MM.1S (cell line): ENCODE measurements around the gene CALML5.

Source experiments
- EZH2 ChIP-seq: fragments of 300-600 bp; sonication (generic); optimal IDR thresholded peaks from 2 replicates; pipeline ENCODE3; 2017; ENCODE audit warnings: low read depth, mild to moderate bottlenecking, antibody characterized with exemption, low read length, mixed read lengths
- EZH2phosphoT487 ChIP-seq: fragments of 300-600 bp; sonication (generic); IDR thresholded peaks from 2 replicates; pipeline ENCODE4 v1.6.1; 2018; ENCODE audit warnings: antibody characterized with exemption, low read length
- TF ChIP-seq, protein P1 (sequence below): fragments of 300-600 bp; sonication (generic); IDR thresholded peaks from 2 replicates; pipeline ENCODE4 v1.5.1; 2016; ENCODE audit warnings: antibody characterized with exemption, low read length, mixed read lengths

DNA sequence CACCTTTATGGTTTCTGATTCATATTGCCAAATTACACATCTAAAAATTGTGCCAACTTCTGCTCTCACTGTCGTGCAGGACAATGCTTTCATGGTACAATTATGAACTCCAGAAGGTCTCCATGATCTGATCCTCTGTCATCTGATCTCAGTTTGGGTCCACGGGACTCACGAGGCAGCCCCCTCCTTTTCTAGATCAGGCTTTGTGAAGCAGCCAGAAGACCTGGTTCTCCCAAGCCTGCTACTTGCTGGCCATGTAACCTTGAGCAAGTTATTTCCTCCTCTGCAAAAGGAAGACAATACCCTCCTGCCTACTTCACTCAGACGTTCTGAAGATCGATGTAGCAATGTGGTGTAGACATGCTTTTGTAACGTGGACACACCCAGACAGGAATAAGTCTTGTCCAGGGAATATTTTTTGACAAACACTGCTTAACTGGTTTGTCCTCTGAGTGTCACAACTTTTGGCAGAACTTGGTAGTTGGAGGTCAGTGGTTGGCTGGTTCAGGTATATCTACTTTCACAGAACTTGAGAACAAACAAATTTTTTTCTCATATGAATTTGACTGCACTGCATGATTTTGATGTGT, 44.9 kb upstream of the CALML5 start:
- TF ChIP-seq, protein P1, sequence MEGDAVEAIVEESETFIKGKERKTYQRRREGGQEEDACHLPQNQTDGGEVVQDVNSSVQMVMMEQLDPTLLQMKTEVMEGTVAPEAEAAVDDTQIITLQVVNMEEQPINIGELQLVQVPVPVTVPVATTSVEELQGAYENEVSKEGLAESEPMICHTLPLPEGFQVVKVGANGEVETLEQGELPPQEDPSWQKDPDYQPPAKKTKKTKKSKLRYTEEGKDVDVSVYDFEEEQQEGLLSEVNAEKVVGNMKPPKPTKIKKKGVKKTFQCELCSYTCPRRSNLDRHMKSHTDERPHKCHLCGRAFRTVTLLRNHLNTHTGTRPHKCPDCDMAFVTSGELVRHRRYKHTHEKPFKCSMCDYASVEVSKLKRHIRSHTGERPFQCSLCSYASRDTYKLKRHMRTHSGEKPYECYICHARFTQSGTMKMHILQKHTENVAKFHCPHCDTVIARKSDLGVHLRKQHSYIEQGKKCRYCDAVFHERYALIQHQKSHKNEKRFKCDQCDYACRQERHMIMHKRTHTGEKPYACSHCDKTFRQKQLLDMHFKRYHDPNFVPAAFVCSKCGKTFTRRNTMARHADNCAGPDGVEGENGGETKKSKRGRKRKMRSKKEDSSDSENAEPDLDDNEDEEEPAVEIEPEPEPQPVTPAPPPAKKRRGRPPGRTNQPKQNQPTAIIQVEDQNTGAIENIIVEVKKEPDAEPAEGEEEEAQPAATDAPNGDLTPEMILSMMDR: no peak
- TF ChIP-seq EZH2 (no peak), EZH2phosphoT487 (no peak)
